Measurements from ENCODE around the gene ZNF766. TPM values are rescaled to one million over a fixed set of nuclear protein-coding genes. Genes with fewer than 3 reads are reported as not detected.
"Not testable (repeated sequence)": the region's sequence is repeated elsewhere in the genome, so short reads cannot be mapped to it uniquely, and the experiment has no call there.

Gene ZNF766
- total RNA-seq, 2 experiments from 2014 or later = 20.6 to 25.8 TPM

- H3K4me3 Mint-ChIP-seq = no peak overlapping the region
- CTCF ChIA-PET = interaction anchor here (0.6 to 2.5 kb wide), 12 partner anchors 8 to 816 kb away, joined by 3 to 28 read pairs (median 3); partner anchors contain the start of genes PPP2R1A and ZNF616
- H3K36me3 Mint-ChIP-seq = peaks cover 2% of the 10 kb centered on the region
- no peak overlapping the region for H3K27ac Mint-ChIP-seq
- ATAC-seq = no peak
- DNase-seq = no peak
- H3K9me3 Mint-ChIP-seq (ENCODE audit: low read depth) = no peaks in the 10 kb centered on the region
- no peaks in the 10 kb centered on the region for H3K27me3 Mint-ChIP-seq
- no peaks in the 10 kb centered on the region for H3K4me1 Mint-ChIP-seq
Measured at GRCh38 chr19:52237197-52237596, 32.2 kb upstream of the ZNF766 start.

- CTCF ChIA-PET = interaction anchor here (0.6 to 2.5 kb wide), 11 partner anchors 9 to 816 kb away, joined by 3 to 28 read pairs (median 3); partner anchors contain the start of genes PPP2R1A and ZNF616
- DNase-seq (peak; percentile 70), ATAC-seq (peak; percentile 57)
- H3K4me3 Mint-ChIP-seq = no peak overlapping the region
- no peaks in the 10 kb centered on the region for H3K27me3 Mint-ChIP-seq
- peaks cover 2% of the 10 kb centered on the region for H3K36me3 Mint-ChIP-seq
- H3K4me1 Mint-ChIP-seq = no peaks in the 10 kb centered on the region
- H3K9me3 Mint-ChIP-seq (ENCODE audit: low read depth) = no peaks in the 10 kb centered on the region
- no peak overlapping the region for H3K27ac Mint-ChIP-seq
Measured at GRCh38 chr19:52237771-52238400, 31.5 kb upstream of the ZNF766 start.

GRCh38 chr19:52244021-52244420 lies 25.4 kb upstream of the ZNF766 start:
- Mint-ChIP-seq H3K27me3 (no peaks in the 10 kb centered on the region), H3K9me3 (ENCODE audit: low read depth) (peaks cover 5% of the 10 kb centered on the region), H3K27ac (no peak overlapping the region), H3K36me3 (no peaks in the 10 kb centered on the region), H3K4me3 (no peak overlapping the region), H3K4me1 (no peaks in the 10 kb centered on the region)
- CTCF ChIA-PET = no interaction called here
- ATAC-seq = no peak
- DNase-seq = no peak

GRCh38 chr19:52248241-52248640 lies 21.1 kb upstream of the ZNF766 start:
- H3K27ac Mint-ChIP-seq = no peak overlapping the region
- H3K36me3 Mint-ChIP-seq = no peaks in the 10 kb centered on the region
- peaks cover 10% of the 10 kb centered on the region for H3K9me3 Mint-ChIP-seq (ENCODE audit: low read depth)
- no peak overlapping the region for H3K4me3 Mint-ChIP-seq
- ATAC-seq (peak; percentile 47), DNase-seq (peak; percentile 59)
- H3K4me1 Mint-ChIP-seq = no peaks in the 10 kb centered on the region
- CTCF ChIA-PET = interaction anchor here (0.8 to 1.1 kb wide), 2 partner anchors 107 to 112 kb away, joined by 3 read pairs; no protein-coding TSS in a partner anchor
- no peaks in the 10 kb centered on the region for H3K27me3 Mint-ChIP-seq

GRCh38 chr19:52258426-52258825 lies 11.0 kb upstream of the ZNF766 start:
- peaks cover 1% of the 10 kb centered on the region for H3K36me3 Mint-ChIP-seq
- H3K9me3 Mint-ChIP-seq (ENCODE audit: low read depth) = peaks cover 3% of the 10 kb centered on the region
- DNase-seq = no peak
- CTCF ChIA-PET = no interaction called here
- H3K27me3 Mint-ChIP-seq = no peaks in the 10 kb centered on the region
- H3K27ac Mint-ChIP-seq = no peak overlapping the region
- no peak overlapping the region for H3K4me3 Mint-ChIP-seq
- H3K4me1 Mint-ChIP-seq = no peaks in the 10 kb centered on the region
- ATAC-seq = no peak

GRCh38 chr19:52265556-52265955 lies 3.8 kb upstream of the ZNF766 start:
- not testable (repeated sequence) for ATAC-seq; DNase-seq; H3K4me1 Mint-ChIP-seq; H3K27me3 Mint-ChIP-seq; H3K36me3 Mint-ChIP-seq; H3K9me3 Mint-ChIP-seq (ENCODE audit: low read depth); H3K4me3 Mint-ChIP-seq; H3K27ac Mint-ChIP-seq
- CTCF ChIA-PET = interaction anchor here (0.5 kb wide), 1 partner anchor 228 kb away, joined by 3 read pairs; no protein-coding TSS in a partner anchor

GRCh38 chr19:52270266-52270885 lies 989 bp downstream of the ZNF766 start:
- CTCF ChIA-PET = no interaction called here
- Mint-ChIP-seq H3K36me3 (peaks cover 48% of the 10 kb centered on the region), H3K9me3 (ENCODE audit: low read depth) (peaks cover 29% of the 10 kb centered on the region), H3K4me1 (peaks cover 25% of the 10 kb centered on the region), H3K27me3 (no peaks in the 10 kb centered on the region), H3K27ac (peak overlapping the region; percentile 96), H3K4me3 (peak overlapping the region; percentile 100)
- peak; percentile 41 for DNase-seq
- ATAC-seq = peak; percentile 6

GRCh38 chr19:52273301-52273700 lies 3.9 kb downstream of the ZNF766 start:
- Mint-ChIP-seq H3K4me3 (no peak overlapping the region), H3K36me3 (peaks cover 75% of the 10 kb centered on the region), H3K27ac (no peak overlapping the region), H3K4me1 (peaks cover 25% of the 10 kb centered on the region), H3K9me3 (ENCODE audit: low read depth) (peaks cover 36% of the 10 kb centered on the region), H3K27me3 (no peaks in the 10 kb centered on the region)
- ATAC-seq (no peak), DNase-seq (no peak)
- CTCF ChIA-PET = no interaction called here

- CTCF ChIA-PET = interaction anchor here (1.0 to 1.4 kb wide), 2 partner anchors 24 to 135 kb away, joined by 3 read pairs; partner anchors contain the start of gene ZNF616
- peaks cover 42% of the 10 kb centered on the region for H3K9me3 Mint-ChIP-seq (ENCODE audit: low read depth)
Measured at GRCh38 chr19:52274191-52274590, 4.8 kb downstream of the ZNF766 start.

GRCh38 chr19:52275988-52276387 lies 6.6 kb downstream of the ZNF766 start:
- DNase-seq (no peak), ATAC-seq (no peak)
- Mint-ChIP-seq H3K27ac (no peak overlapping the region), H3K4me1 (peaks cover 21% of the 10 kb centered on the region), H3K36me3 (peaks cover 84% of the 10 kb centered on the region), H3K4me3 (no peak overlapping the region), H3K27me3 (no peaks in the 10 kb centered on the region), H3K9me3 (ENCODE audit: low read depth) (peaks cover 45% of the 10 kb centered on the region)
- CTCF ChIA-PET = no interaction called here

More at GRCh38 chr19:52274191-52274590, 4.8 kb downstream of the ZNF766 start:
- no peak for ATAC-seq
- Mint-ChIP-seq H3K4me3 (no peak overlapping the region), H3K27ac (no peak overlapping the region), H3K36me3 (peaks cover 84% of the 10 kb centered on the region), H3K4me1 (peaks cover 28% of the 10 kb centered on the region), H3K27me3 (no peaks in the 10 kb centered on the region)
- DNase-seq = no peak

- peaks cover 84% of the 10 kb centered on the region for H3K36me3 Mint-ChIP-seq
- no peak overlapping the region for H3K4me3 Mint-ChIP-seq
- CTCF ChIA-PET = no interaction called here
- ATAC-seq (no peak), DNase-seq (no peak)
- H3K27ac Mint-ChIP-seq = no peak overlapping the region
- peaks cover 40% of the 10 kb centered on the region for H3K9me3 Mint-ChIP-seq (ENCODE audit: low read depth)
- H3K4me1 Mint-ChIP-seq = peaks cover 12% of the 10 kb centered on the region
- H3K27me3 Mint-ChIP-seq = no peaks in the 10 kb centered on the region
Measured at GRCh38 chr19:52277471-52277870, 8.1 kb downstream of the ZNF766 start.

- Mint-ChIP-seq H3K9me3 (ENCODE audit: low read depth) (peaks cover 36% of the 10 kb centered on the region), H3K27ac (no peak overlapping the region), H3K4me3 (no peak overlapping the region), H3K36me3 (peaks cover 96% of the 10 kb centered on the region), H3K27me3 (no peaks in the 10 kb centered on the region), H3K4me1 (no peaks in the 10 kb centered on the region)
- ATAC-seq (no peak), DNase-seq (no peak)
- CTCF ChIA-PET = interaction anchor here (1.0 kb wide), 1 partner anchor 147 kb away, joined by 3 read pairs; no protein-coding TSS in a partner anchor
Measured at GRCh38 chr19:52286256-52286655, 16.9 kb downstream of the ZNF766 start.

GRCh38 chr19:52291781-52292180 lies 22.4 kb downstream of the ZNF766 start:
- peaks cover 70% of the 10 kb centered on the region for H3K36me3 Mint-ChIP-seq
- peaks cover 36% of the 10 kb centered on the region for H3K9me3 Mint-ChIP-seq (ENCODE audit: low read depth)
- H3K27ac Mint-ChIP-seq = no peak overlapping the region

GRCh38 chr19:52292946-52293345 lies 23.6 kb downstream of the ZNF766 start:
- ATAC-seq, H3K27me3 Mint-ChIP-seq, H3K4me3 Mint-ChIP-seq, CTCF ChIA-PET, H3K27ac Mint-ChIP-seq, DNase-seq: not testable (repeated sequence)
- peaks cover 29% of the 10 kb centered on the region for H3K9me3 Mint-ChIP-seq (ENCODE audit: low read depth)
- peaks cover 12% of the 10 kb centered on the region for H3K4me1 Mint-ChIP-seq
- H3K36me3 Mint-ChIP-seq = peaks cover 68% of the 10 kb centered on the region

More at GRCh38 chr19:52291781-52292180, 22.4 kb downstream of the ZNF766 start:
- H3K27me3 Mint-ChIP-seq = no peaks in the 10 kb centered on the region
- H3K4me3 Mint-ChIP-seq = no peak overlapping the region
- peaks cover 3% of the 10 kb centered on the region for H3K4me1 Mint-ChIP-seq
- DNase-seq (no peak), ATAC-seq (no peak)
- CTCF ChIA-PET = no interaction called here

Data from activated CD8-positive, alpha-beta memory T cell treated with anti-CD3 and anti-CD28 coated beads, Interleukin-2, amount 10 ng/mL, durations not matched to agents 7 days and 5 days (primary cell).